ENCODE results near the gene OR2T6. TPM values are rescaled to one million over a fixed set of nuclear protein-coding genes. Genes with fewer than 3 reads are reported as not detected.

The OR2T6 gene
- total and polyA plus RNA-seq, 9 of the 15 experiments (the other 6 are each of a cell fraction or from before 2014, with no cell fraction given): not detected

DNA sequence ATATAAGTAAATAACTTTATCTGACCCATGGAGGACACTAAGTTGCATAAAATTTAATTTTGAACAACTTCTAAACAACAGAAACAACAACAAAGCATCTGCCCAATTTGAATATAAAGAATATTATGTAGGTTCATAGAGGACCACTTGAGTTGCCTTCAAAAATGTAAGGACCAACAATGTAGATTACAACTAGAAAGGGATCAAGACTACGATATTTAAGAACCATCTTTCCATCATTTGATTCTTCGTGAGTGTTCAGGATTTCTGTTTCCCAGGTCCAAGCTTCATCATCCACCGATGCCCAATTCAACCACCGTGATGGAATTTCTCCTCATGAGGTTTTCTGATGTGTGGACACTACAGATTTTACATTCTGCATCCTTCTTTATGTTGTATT lies 27.1 kb upstream of the OR2T6 start, which contains the start of gene OR14C36:
OR14C36 (plus strand) TSS at position 301 of the 400 bp plus-strand sequence; CDS start at position 301, 0 bp downstream.
- ATAC-seq: no peak

DNA sequence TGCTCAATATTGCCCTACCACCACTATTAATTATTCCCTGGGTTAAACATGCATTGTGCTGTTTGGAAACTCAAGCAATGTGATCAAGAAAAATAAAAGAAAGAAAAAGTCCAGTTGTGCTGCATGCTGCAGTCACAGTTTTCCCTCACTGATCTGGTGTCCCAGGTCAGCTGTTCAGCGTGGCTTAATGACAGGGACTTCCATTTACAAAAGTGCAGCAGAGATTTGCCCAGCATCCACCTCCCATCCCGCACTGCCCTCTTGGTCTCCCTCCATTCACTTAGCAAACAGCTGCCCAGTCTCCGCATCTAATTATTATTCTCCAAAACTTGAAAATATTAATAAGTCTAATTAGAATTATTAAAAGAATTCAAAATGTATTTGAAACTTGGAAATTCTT lies 16.1 kb upstream of the OR2T6 start:
- no TSS peak for BruUV-seq (replicated peaks)
- Histone ChIP-seq H3K27me3 (ENCODE audit: control insufficient read depth in 2 of 2, insufficient read depth in 2 of 2, low read length in 2 of 2) (no peaks in the 10 kb centered on the region), H3K4me1 (replicated peaks in 1 of 2; ENCODE audit: control insufficient read depth in 2 of 2, insufficient read depth in 2 of 2, low read length in 2 of 2) (no peaks in the 10 kb centered on the region), H3K4me3 (no peak overlapping the region), H3K9ac (ENCODE audit: insufficient read depth in 1 of 2, low read depth in 2 of 2, low read length in 2 of 2) (no peak overlapping the region), H3K27ac (ENCODE audit: extremely low read depth, low read depth, low read length) (no peak overlapping the region), H3K4me2 (ENCODE audit: insufficient read depth, low read length) (no peak overlapping the region), H3K79me2 (ENCODE audit: control insufficient read depth, insufficient read depth, low read length) (no peaks in the 10 kb centered on the region), H3K36me3 (ENCODE audit: control insufficient read depth, insufficient read depth, low read length) (no peaks in the 10 kb centered on the region), H3K9me3 (replicated peaks; ENCODE audit: control insufficient read depth, insufficient read depth, low read depth, low read length) (peaks cover 6% of the 10 kb centered on the region), H2AFZ (ENCODE audit: low read depth, low read length) (no peak overlapping the region), H3K9me1 (ENCODE audit: control insufficient read depth, insufficient read depth, low read length) (no peaks in the 10 kb centered on the region), H4K20me1 (replicated peaks; ENCODE audit: control insufficient read depth, insufficient read depth, low read length) (no peaks in the 10 kb centered on the region)
- no peak for DNase-seq (ENCODE audit: extremely low read depth in 1 of 4, low spot score in 3 of 4)
- CTCF ChIA-PET (ENCODE audit: low intra/inter-chr PET ratio): no interaction called here
- intact Hi-C loops (cut with micrococcal nuclease) (no loop called here), in situ Hi-C loops (cut with MboI) (no loop called here)
- no peak for FAIRE-seq
- no peak for ATAC-seq
- POLR2A ChIA-PET: no interaction called here
- 0% methylated on average over 3 of the region's 3 CpGs for WGBS (ENCODE audit: insufficient coverage, low coverage, missing lambda C conversion rate)
- TF ChIP-seq ZNF311 (CRISPR knock-in tag; IDR thresholded peaks at IDR 0.05) (no peak), SUPT5H (IDR thresholded peaks at IDR 0.05) (no peak), RB1 (IDR thresholded peaks at IDR 0.05; ENCODE audit: low read depth) (no peak), SREBF2 (CRISPR knock-in tag; IDR thresholded peaks at IDR 0.05) (no peak), ZNF224 (CRISPR knock-in tag; IDR thresholded peaks at IDR 0.05) (no peak), ZFP1 (CRISPR knock-in tag; IDR thresholded peaks at IDR 0.05) (no peak), NFYB (IDR thresholded peaks at IDR 0.05; ENCODE audit: extremely low read depth, insufficient read length) (no peak), ELF2 (CRISPR knock-in tag; IDR thresholded peaks at IDR 0.05) (no peak), CBX3 (IDR thresholded peaks at IDR 0.05; ENCODE audit: borderline replicate concordance in 1 of 2, low read length in 2 of 2) (no peak), ZFPM2 (CRISPR knock-in tag; IDR thresholded peaks at IDR 0.05) (no peak)
- TF ChIP-seq, protein P1, sequence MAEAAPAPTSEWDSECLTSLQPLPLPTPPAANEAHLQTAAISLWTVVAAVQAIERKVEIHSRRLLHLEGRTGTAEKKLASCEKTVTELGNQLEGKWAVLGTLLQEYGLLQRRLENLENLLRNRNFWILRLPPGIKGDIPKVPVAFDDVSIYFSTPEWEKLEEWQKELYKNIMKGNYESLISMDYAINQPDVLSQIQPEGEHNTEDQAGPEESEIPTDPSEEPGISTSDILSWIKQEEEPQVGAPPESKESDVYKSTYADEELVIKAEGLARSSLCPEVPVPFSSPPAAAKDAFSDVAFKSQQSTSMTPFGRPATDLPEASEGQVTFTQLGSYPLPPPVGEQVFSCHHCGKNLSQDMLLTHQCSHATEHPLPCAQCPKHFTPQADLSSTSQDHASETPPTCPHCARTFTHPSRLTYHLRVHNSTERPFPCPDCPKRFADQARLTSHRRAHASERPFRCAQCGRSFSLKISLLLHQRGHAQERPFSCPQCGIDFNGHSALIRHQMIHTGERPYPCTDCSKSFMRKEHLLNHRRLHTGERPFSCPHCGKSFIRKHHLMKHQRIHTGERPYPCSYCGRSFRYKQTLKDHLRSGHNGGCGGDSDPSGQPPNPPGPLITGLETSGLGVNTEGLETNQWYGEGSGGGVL (CRISPR knock-in tag; IDR thresholded peaks at IDR 0.05): no peak
- TF ChIP-seq, protein P2, sequence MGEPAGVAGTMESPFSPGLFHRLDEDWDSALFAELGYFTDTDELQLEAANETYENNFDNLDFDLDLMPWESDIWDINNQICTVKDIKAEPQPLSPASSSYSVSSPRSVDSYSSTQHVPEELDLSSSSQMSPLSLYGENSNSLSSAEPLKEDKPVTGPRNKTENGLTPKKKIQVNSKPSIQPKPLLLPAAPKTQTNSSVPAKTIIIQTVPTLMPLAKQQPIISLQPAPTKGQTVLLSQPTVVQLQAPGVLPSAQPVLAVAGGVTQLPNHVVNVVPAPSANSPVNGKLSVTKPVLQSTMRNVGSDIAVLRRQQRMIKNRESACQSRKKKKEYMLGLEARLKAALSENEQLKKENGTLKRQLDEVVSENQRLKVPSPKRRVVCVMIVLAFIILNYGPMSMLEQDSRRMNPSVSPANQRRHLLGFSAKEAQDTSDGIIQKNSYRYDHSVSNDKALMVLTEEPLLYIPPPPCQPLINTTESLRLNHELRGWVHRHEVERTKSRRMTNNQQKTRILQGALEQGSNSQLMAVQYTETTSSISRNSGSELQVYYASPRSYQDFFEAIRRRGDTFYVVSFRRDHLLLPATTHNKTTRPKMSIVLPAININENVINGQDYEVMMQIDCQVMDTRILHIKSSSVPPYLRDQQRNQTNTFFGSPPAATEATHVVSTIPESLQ (CRISPR knock-in tag; IDR thresholded peaks at IDR 0.05): no peak

More for the DNA sequence above, 27.1 kb upstream of the OR2T6 start, which contains the start of gene OR14C36:
- FAIRE-seq: no peak
- Histone ChIP-seq H3K9me1 (ENCODE audit: control insufficient read depth, insufficient read depth, low read length) (no peaks in the 10 kb centered on the region), H3K9ac (ENCODE audit: insufficient read depth in 1 of 2, low read depth in 2 of 2, low read length in 2 of 2) (no peak within 1 kb of the TSS), H3K27ac (ENCODE audit: extremely low read depth, low read depth, low read length) (no peak within 1 kb of the TSS), H3K27me3 (ENCODE audit: control insufficient read depth in 2 of 2, insufficient read depth in 2 of 2, low read length in 2 of 2) (no peaks in the 10 kb centered on the region), H3K9me3 (replicated peaks; ENCODE audit: control insufficient read depth, insufficient read depth, low read depth, low read length) (no peaks in the 10 kb centered on the region; the same call in 1 of the 2 replicates), H2AFZ (ENCODE audit: low read depth, low read length) (no peak within 1 kb of the TSS), H3K36me3 (ENCODE audit: control insufficient read depth, insufficient read depth, low read length) (no peaks in the 10 kb centered on the region), H3K4me3 (no peak within 1 kb of the TSS), H3K4me2 (ENCODE audit: insufficient read depth, low read length) (no peak within 1 kb of the TSS), H3K79me2 (ENCODE audit: control insufficient read depth, insufficient read depth, low read length) (no peaks in the 10 kb centered on the region), H4K20me1 (replicated peaks; ENCODE audit: control insufficient read depth, insufficient read depth, low read length) (no peaks in the 10 kb centered on the region), H3K4me1 (replicated peaks in 1 of 2; ENCODE audit: control insufficient read depth in 2 of 2, insufficient read depth in 2 of 2, low read length in 2 of 2) (no peaks in the 10 kb centered on the region)
- DNase-seq (ENCODE audit: extremely low read depth in 1 of 4, low spot score in 3 of 4): no peak
- intact Hi-C loops (cut with micrococcal nuclease) (no loop called here), in situ Hi-C loops (cut with MboI) (no loop called here)
- no TSS peak for BruUV-seq (replicated peaks)
- ChIA-PET POLR2A (no interaction called here), CTCF (ENCODE audit: low intra/inter-chr PET ratio) (no interaction called here)
- WGBS (ENCODE audit: insufficient coverage, low coverage, missing lambda C conversion rate): 3% methylated on average over 4 of the region's 4 CpGs
- no peak for TF ChIP-seq TCFL5 (CRISPR knock-in tag; conservative IDR thresholded peaks at IDR 0.05)
- TF ChIP-seq SMARCB1 (IDR thresholded peaks at IDR 0.05; ENCODE audit: insufficient read length, low read depth): no peak
- no peak for TF ChIP-seq HSF4 (CRISPR knock-in tag; IDR thresholded peaks at IDR 0.05; ENCODE audit: borderline replicate concordance)
- TF ChIP-seq FOXA3 (CRISPR knock-in tag; conservative IDR thresholded peaks at IDR 0.05 in 1 of 2, IDR thresholded peaks at IDR 0.05 in 1 of 2): no peak
- no peak for TF ChIP-seq ESRRA (IDR thresholded peaks at IDR 0.05; ENCODE audit: borderline replicate concordance, low read depth)
- TF ChIP-seq CTBP1 (IDR thresholded peaks at IDR 0.05; ENCODE audit: borderline replicate concordance): no peak
- TF ChIP-seq SMAD2 (IDR thresholded peaks at IDR 0.05; ENCODE audit: low read depth, low read length): no peak
